ENCODE data around the gene MAGI2.
A peak's percentile ranks its signal among the peaks of the same experiment; 100 is the strongest.

Gene MAGI2

DNA sequence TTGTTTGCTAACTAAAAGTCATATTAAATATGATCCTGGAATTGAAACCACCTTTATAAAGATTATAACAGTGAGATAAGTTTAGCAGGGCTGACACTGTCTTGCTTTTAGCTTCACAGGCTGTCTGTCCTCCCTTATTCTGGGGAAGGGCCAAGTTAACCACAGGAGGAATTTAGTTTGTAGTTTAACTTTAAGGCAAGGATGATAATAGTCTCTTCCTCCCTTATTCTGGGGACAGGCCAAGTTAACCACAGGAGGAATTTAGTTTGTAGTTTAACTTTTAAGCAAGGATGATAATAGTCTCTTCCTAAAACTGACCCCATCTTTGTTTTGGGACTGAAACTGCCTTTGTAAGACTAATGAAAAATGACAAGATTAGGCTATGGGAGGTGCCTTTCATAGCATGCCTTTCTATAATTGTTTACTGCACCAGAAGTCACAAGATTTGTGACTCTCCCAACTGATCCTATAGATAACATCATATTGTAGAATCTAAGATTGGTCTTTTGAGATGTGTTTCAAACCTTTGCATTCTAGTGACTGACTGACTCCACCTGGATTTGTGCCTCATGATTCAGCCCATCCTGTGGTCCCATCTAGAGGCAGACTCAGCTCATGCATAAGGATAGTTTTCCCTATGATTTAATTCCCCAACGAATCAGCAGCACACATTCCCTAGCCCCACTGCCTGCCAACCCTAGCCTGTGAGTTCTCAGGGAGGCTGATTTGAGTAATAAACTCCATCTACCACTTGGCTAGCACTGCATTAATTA is 212.0 kb downstream of the MAGI2 start:
- no peak for FAIRE-seq

DNA sequence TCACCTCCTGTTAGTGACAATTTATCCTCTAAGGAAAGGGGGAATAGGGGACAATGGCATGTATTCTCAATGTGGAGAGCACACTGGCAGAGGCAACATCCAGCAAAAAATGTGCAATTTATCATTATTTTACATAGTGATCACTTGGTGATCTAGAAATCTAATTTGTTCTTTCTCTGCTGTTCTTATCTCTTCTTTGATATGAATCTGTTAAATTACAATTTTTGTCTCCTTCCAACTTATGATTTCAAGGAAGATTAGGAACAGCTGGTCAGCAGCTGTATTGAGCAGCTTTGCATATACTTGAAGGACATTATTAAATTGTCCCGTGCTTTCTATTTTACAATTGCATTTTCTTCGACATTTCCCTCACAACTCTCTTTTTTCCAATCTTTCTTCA is 213.1 kb downstream of the MAGI2 start:
- no peak for FAIRE-seq

DNA sequence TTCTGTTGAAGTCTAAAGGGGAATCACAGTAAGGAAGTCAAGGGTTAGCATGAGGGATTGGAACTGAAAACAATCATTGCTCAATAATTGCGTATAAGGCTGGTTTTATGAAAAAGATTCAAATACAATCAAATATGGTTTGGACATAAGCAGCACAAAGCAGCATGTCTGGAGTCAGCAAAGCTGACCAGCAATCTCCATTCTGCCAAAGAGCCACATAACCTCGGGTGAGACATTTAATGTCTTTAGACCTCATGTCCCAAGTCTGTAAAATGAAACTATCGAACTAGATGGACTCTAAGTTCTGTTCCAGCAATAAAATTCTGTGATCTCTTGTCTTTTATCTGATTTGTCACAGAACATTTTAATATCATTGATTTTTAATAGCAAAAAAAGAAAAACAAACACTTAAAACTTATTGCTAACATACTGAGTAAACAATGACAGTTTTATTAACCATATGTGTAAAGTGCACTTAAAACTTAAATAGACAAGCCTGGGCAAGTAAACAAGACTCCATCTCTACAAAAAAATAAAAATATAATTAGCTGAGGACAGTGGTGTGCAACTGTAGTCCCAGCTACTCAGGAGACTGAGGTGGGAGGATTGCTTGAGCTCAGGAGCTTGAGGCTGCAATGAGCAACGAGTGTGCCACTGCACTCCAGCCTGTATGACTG is 217.0 kb downstream of the MAGI2 start:
- FAIRE-seq, result no peak

- FAIRE-seq, result no peak
These were observed 226.4 kb downstream of the MAGI2 start for GRCh38 chr7:79227044-79227443.

GRCh38 chr7:79221211-79221610 is 232.3 kb downstream of the MAGI2 start:
- FAIRE-seq, result no peak

DNA sequence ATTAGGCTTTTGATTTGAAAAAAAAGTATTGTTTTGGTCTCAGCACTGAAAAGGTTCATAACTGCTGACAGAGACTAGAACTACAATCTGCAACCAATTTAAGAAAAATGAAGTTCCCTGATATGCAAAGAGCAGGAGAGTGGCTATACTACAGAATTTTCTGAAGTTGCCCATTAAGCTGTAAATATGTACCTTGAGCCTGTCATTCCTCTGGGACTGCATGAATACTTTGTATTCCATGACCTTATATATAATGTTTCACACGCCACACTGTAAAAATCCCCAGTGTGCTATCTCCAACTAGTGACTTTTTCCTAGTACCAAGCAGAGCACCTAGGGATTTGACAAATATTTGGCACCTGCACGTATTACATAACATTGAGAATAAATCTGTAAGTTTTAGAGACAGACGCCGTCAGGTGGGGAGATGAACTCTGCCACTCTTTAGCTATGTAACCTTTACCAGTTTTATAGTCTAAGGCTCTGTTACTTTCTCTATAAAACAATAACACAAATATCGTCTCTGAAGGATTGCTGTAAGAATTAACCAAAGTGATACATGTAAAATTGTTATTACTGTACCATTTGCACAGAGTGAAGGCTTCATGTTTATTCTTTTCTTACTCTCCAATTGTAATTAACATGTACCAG is 235.4 kb downstream of the MAGI2 start:
- no peak for FAIRE-seq

GRCh38 chr7:79217468-79217867 is 236.0 kb downstream of the MAGI2 start:
- FAIRE-seq, result no peak

DNA sequence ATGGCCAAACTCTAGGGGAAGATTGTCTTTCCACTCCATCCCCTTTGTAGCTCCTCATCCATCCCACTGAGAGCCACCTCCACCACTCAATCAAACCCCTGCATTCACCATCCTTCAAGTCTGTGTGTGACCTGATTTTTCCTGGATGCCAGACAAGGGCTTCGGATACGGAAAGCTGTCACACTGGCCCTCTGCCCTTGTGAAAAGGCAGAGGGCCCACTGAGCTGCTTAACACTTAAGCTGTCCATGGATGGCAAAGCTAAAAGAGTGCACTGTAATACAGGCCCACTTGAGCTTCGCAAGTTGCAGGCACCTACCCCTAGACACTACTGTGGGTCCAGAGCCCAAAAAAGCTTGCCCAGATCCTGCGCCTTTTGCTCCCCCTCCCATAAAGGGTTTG is 237.2 kb downstream of the MAGI2 start:
- no peak for FAIRE-seq

- FAIRE-seq, result no peak
These were observed 241.1 kb downstream of the MAGI2 start for GRCh38 chr7:79212334-79212733.

DNA sequence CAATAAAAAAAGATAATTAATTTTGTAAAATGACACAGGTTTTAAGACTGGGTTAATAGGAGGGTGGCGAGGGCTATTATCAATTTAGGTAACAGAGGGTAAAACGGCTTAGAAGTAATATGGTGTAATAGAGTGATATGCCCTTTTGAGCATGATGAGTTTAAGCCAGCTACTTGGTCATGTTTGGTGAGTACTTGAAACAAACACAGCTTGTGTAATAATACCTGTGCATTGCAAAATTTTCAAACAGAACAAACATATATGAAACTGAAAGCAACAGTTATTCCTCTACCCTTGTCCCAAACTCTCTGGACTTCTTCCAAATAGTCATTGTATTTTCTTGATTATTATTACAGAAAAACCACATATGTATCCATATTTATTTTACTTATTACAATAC is 241.7 kb downstream of the MAGI2 start:
- no peak for FAIRE-seq

DNA sequence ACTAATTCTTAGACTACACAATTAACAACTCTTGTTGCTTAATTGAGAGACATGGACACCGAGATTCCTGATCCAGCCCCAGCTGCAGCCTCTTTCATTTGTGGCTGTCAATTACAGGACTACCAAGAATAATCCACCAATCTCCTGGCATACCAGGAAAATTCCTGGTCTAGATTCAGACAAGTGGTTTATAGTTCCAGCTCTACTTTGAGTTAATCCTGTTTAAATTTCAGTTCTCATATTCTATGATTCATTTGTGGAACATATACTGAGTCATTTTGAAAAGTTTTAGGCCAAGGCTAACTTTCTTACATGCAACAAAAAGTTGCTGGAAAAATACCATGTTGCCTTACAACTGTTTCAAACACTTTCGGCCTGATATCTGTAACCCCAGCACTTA is 253.5 kb downstream of the MAGI2 start:
- FAIRE-seq, result no peak

- FAIRE-seq, result no peak
These were observed 254.2 kb downstream of the MAGI2 start for GRCh38 chr7:79199266-79199665.

- no peak for FAIRE-seq
These were observed 267.9 kb downstream of the MAGI2 start for GRCh38 chr7:79185605-79186004.

DNA sequence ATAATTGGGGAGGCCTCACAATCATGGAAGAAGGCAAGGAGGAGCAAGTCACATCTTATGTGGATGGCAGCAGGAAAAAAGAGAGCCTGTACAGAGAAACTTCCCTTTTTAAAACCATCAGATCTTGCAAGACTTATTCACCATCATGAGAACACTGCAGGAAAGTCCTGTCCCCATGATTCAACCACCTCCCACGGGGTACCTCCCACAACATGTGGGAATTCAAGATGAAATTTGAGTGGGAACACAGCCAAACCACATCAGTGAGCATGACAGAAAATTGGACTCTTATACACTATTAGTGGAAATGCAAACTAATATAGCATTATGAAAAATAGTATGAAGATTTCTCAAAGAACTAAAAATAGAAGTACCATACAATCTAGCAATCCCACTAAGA is 271.2 kb downstream of the MAGI2 start:
- FAIRE-seq, result no peak

- FAIRE-seq, result no peak
These were observed 272.9 kb downstream of the MAGI2 start for GRCh38 chr7:79180533-79180932.

DNA sequence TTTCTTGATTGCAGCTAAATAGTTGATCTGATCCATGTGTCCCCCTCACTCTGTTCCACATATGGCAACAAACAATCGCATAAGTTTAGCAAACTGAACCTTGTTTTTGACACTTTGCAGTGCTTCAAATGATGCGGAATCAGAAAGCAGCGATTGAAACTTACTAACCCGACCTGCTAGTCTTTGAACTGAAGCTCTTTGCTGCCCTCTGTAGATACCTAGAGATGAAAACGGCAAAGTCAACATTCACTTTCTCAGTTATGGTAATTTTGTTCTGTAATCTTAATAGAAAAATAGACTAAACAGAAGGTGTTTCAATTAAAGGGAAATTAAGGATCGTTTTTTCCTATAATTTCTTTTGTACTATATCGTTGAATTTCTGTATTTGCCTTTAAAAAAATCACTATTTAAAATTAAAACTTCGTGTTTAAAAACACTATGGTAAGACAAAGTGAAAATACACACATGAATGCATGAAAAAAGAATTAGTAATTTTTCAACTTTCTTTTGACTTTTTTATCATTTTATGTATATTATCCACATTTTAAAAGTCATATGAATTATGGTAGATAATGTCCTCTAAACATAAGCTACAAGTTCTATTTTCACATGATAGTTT is 276.5 kb downstream of the MAGI2 start:
- FAIRE-seq, result peak; percentile 99

GRCh38 chr7:79175374-79175773 is 278.1 kb downstream of the MAGI2 start:
- peak; percentile 38 for FAIRE-seq

GRCh38 chr7:79165225-79165624 is 288.2 kb downstream of the MAGI2 start:
- FAIRE-seq, result peak; percentile 76

DNA sequence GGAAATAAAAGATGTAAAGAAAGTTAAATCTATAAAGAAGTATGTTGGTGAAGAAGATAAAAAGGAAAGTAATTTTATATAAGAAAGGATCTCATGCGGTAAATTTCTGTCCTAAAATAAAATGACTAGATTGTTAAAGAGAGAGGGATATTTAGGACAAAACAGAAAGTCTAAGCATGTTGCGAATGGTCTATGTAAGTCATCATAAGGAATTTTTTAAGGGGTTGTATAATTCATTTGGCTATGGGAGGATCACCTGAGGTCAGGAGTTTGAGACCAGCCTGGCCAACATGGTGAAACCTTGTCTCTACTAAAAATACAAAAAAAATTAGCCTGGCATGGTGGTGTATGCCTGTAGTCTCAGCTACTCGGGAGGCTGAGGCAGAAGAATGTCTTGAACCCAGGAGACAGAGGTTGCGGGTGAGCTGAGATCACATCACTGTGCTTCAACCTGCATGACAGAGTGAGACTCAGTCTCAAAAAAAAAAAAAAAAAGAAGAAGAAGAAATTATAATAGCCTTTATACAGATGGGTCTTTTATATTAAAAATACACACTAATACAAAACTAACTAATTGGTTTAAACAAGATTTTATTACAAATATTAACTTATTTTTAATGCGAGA is 294.3 kb downstream of the MAGI2 start:
- FAIRE-seq, result no peak

DNA sequence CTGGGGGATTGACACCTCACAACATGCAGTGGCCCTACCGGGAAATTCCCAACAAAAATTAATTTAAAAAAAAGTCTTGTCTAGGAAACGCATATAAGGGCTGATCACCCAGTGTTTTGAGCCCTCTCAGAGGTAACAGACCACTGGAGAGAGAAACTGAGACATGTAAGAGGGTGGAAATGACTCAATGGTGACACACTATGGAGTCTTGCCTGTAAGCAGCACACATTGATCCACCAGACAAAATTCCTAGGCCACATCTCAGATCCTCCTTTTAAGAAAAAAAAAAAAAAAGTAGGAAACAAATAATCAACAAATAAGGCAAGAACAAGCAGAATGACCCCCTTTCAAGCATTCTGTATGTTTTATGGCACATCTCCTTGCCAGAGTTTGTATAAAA is 296.2 kb downstream of the MAGI2 start:
- no peak for FAIRE-seq

- no peak for FAIRE-seq
These were observed 303.6 kb downstream of the MAGI2 start for GRCh38 chr7:79149831-79150230.

DNA sequence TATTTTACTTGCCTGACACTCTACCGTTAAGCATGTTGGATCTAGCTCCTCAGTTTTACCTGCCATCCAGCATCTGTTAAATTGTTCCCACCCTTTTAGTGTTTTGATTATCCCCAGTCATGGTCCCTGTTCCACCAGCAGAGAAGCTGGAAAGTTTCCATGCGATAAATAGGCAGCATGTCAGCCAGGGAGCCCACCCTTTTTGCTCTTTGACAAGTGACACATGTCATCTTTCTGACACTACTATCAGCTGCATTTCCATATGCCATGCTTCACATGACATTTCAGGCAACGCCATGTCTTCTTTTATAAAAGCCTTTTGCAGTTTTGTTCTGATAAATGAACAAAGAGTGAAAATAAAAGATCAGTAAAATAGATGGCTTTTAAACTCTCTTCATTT is 310.8 kb downstream of the MAGI2 start:
- no peak for FAIRE-seq

DNA sequence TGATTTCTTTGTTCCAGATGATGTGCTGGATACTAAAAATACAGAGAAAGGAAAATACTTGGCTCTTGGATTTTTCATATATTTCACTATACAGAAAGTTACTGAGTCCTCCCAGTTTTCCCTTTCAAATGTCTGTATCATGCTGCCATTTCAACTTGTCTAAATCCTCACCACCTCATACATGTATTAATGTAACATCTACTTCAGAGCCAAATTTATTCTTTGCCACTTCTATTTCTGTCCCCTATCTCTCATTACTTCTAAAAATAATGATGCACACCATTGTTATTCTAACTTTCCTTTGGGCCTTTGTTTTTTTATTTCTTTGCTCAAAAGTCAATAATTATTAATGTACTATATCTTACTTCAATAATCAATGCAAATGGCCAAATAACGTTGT is 312.2 kb downstream of the MAGI2 start:
- no peak for FAIRE-seq

Measured in islet of Langerhans (tissue), 1 donor.